ENCODE measurements around the gene CDC42.
A peak's percentile ranks its signal among the peaks of the same experiment; 100 is the strongest.
"Not testable (repeated sequence)": the region's sequence is repeated elsewhere in the genome, so short reads cannot be mapped to it uniquely, and the experiment has no call there.

The CDC42 gene

DNA sequence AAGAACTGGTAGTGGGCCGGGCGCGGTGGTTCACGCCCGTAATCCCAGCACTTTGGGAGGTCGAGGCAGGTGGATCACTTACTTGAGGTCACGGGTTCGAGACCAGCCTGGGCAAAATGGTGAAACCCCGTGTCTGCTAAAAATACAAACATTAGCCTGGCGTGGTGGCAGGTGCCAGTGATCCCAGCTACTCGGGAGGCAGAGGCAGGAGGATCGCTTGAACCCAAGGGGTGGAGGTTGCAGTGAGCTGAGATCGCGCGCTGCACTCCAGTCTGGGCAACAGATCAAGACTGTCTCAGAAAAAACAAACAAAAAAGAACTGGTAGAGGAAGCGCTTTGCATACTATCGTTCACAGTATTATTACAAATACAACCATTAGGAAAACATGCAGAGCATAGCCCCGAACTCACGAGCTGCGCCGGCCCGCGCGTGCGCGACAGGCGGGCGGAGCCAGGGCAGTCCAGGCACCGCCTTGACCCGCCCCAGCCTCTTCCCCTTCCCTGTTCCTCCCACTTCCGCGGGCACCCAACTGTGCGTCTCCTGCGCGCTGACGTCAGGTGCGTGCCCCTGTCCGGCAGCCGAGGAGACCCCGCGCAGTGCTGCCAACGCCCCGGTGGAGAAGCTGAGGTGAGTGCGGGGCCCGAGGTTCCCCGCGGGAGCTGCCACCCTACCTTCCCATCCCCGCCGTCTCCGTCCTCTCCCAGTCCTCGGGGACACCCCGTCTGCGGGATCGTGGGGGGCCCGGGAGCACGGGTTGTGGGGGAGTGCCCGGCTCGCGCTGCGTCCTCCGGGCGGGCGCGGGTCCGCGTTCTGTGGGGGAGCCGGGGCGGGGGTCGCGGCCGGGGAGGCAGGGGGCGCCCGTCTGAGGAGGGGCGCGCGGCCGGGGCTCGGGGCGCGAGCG lies at the start of gene CDC42:
Gene CDC42 (plus strand): TSS at position 595 of the 902 bp plus-strand sequence. CDS start 25,770 bp downstream, outside the sequence.
- DNase-seq = peak; percentile 95

DNA sequence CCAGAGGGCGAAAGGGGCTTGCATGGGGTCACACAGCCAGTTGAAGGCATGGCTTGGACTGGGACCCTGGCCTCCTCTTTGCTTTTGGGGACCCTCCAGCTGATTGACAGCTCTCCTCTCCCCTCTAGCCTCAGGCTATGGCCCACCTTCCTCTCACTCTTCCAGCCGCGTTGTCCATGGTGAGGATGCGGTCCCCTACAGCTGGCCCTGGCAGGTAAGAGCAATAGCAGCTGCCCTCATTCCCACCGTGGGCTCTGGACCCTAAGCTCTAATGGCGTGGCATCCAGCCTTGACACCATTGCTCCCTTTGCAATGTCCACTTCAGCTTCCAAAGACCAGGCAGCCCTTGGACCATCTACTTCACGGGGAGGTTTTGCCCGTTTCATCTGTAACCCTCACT lies 49.6 kb upstream of the CDC42 start:
- DNase-seq = not testable (repeated sequence)

DNA sequence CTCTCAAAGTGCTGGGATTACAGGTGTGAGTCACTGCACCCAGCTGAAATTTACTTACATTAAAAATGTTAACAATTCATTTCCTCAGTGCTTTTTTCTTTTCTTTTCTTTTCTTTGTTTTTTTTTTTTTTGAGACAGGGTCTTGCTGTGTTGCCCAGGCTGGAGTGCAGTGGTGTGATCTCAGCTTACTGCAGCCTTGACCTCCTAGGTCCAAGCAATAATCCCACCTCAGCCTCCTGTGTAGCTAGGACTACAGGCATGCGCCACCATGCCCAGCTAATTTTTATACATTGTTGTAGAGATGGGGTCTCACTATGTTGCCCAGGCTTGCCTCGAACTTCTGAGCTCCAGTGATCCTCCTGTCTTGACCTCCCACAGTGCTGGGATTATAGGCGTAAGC lies 48.5 kb upstream of the CDC42 start:
- DNase-seq = not testable (repeated sequence)

DNA sequence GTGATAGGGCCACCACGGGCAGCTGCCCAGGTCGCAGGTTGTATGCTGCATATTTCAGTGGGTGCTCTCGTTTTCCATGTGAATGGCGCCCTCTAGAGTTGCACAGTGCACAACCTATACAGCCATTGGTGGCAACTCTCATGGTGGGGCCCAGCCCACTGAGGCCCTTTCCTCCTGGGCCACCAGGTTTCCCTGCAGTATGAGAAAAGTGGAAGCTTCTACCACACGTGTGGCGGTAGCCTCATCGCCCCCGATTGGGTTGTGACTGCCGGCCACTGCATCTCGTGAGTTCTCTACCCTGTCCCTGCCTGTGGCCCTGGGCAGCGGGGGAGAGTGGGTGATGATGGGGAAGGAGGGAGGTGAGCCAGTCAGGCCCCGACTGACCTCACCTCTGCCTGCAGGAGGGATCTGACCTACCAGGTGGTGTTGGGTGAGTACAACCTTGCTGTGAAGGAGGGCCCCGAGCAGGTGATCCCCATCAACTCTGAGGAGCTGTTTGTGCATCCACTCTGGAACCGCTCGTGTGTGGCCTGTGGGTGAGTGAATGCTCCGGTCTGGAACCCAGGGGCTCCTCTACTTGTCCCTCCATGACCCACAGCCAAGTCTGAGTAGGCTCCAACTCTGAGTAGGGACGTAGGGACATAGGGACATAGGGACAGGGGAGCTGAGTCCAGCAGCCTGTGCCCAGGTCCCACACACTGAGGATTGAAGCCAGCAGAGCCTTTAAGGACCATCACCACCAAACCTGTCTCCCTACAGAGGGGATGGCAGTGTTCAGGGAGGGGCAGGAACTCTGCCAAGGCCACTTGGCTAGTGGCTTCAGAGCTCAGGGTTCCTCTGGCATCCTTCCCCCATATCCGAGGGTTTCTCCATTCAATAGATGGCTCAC lies 47.0 kb upstream of the CDC42 start:
- not testable (repeated sequence) for DNase-seq

DNA sequence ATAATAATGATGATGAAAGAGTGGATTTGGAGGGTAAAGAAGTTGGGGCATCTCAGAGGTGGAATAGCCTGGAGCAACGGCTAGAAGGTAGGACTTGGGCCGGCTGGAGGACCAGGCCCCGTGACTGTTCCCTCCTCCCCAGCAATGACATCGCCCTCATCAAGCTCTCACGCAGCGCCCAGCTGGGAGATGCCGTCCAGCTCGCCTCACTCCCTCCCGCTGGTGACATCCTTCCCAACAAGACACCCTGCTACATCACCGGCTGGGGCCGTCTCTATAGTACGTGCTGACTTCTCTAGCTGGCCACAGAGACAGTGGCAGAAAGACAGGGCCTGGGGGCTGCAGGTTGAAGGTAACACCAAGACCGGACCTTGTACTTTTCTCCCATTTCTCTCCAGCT lies 45.8 kb upstream of the CDC42 start:
- not testable (repeated sequence) for DNase-seq

DNA sequence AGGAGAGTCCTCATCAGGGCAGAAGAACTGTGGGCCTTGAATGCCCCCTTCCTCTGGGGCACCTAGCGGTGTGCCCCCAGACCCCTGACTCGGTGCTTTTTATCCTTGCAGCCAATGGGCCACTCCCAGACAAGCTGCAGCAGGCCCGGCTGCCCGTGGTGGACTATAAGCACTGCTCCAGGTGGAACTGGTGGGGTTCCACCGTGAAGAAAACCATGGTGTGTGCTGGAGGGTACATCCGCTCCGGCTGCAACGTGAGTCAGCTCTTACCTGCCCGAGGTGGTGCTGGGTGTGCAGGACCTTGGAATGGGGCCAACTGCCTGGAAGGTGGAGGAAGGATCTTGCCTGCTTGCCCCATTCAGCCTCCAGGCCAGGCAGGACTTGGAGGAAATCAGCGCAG lies 45.2 kb upstream of the CDC42 start:
- DNase-seq = not testable (repeated sequence)

DNA sequence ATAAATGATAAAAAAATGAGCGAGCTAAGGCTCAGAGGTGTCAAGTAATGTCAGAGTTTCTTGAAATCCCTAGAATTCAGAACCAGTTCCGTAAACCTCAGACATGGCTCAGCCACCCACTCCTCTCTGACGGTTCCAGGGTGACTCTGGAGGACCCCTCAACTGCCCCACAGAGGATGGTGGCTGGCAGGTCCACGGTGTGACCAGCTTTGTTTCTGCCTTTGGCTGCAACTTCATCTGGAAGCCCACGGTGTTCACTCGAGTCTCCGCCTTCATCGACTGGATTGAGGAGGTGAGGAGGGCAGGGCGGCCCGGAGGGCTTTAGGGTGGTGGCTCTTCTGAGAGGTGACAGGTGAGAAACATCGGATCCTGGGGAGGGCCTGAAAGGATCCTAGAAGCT lies 42.9 kb upstream of the CDC42 start:
- DNase-seq = not testable (repeated sequence)

DNA sequence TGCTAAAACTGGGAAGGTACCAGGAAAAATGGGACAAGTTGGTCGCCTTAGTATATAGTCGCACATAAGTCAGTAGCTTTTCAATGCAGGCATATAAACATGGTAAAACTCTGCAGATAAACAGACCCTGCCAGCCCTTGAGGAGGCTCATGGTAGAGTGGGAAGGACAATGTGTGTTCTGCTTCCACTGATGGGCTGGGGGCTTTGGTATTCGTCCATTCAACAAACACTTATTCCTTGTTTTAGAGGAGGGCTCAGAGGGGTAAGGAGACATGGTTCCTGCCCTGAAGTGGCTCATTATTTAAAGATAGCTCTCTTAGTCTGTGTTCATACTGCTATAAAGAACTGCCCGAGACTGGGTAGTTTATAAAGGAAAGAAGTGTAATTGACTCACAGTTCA lies 39.8 kb upstream of the CDC42 start:
- not testable (repeated sequence) for DNase-seq

DNA sequence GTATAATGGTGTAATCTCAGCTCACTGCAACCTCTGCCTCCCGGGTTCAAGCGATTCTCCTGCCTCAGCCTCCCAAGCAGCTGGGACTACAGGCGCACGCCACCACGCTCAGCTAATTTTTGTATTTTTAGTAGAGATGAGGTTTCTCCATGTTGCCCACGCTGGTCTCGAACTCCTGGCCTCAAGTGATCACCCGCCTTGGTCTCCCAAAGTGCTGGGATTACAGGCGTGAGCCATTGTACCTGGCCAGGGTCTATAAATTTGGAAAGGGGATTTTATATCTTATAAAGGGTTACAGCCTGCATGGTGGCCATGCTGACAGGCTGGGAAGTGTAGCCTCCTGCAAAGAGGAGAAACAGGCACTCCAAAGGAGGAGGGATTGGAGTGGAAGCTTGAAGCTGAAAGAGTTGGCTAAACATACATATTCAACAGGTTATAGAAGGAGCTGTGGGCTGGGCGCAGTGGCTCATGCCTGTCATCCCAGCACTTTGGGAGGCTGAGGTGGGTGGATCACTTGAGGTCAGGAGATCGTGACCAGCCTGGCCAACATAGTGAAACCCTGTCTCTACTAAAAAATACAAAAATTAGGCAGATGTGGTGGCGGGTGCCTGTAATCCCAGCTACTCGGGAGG lies 37.8 kb upstream of the CDC42 start:
- DNase-seq = not testable (repeated sequence)

DNA sequence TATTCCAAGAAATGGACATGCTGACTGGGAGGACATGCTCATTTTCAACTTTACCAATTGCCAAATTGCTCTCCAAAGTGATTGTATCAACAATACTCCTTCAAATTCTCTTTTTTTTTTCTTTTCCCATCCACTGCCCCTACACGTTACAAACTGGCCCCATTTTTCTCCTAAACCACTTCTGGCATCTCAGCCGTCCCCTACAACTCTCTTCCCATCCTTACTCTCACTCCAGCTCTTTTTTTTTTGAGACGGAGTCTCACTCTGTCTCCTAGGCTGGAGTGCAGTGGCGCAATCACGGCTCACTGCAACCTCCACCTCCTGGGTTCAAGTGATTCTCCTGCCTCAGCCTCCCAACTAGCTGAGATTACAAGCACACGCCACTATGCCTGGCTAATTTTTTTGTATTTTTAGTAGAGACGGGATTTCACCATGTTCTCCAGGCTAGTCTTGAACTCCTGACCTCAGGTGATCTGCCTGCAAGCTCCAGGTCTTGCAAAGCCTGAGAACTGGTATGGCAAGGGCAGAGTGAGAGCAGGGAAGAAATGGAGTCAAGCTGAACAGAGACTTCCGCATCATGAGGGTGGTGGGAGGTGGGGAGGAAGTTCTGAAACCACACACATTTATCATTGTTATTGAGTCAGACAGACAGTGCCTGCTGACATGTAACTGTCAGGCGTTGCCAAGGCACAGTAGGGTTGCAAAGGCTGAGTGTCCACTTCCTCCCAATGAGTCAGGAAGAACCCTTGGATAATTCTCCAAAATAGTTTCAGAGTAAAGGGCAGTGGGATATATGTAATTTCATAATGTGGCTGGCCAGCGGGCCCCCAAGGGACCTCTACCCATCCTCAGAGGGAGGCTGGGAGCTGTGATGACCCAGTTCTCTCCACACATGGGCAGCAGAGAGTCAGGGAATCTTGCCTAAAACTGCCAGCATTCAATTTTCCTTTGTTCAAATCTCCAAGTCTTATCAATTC lies 33.6 kb upstream of the CDC42 start:
- DNase-seq = peak; percentile 14

DNA sequence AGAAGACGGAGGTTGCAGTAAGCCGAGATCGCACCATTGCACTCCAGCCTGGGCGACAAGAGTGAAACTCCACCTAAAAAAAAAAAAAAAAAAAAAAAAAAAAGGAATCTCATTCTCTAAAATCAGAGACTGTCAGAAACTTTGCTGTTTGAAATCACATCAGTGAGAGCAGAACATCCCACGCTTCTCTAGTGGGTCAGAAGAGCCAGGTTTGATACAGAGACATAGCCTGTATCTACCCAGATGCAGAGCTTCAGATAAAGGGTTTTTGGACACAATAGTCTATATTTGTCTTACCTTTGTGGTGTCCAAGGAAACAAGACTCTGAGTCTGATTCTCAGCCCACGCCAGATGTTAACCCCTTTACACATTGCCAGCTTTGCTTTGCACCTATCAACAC lies 31.4 kb upstream of the CDC42 start:
- no peak for DNase-seq

DNA sequence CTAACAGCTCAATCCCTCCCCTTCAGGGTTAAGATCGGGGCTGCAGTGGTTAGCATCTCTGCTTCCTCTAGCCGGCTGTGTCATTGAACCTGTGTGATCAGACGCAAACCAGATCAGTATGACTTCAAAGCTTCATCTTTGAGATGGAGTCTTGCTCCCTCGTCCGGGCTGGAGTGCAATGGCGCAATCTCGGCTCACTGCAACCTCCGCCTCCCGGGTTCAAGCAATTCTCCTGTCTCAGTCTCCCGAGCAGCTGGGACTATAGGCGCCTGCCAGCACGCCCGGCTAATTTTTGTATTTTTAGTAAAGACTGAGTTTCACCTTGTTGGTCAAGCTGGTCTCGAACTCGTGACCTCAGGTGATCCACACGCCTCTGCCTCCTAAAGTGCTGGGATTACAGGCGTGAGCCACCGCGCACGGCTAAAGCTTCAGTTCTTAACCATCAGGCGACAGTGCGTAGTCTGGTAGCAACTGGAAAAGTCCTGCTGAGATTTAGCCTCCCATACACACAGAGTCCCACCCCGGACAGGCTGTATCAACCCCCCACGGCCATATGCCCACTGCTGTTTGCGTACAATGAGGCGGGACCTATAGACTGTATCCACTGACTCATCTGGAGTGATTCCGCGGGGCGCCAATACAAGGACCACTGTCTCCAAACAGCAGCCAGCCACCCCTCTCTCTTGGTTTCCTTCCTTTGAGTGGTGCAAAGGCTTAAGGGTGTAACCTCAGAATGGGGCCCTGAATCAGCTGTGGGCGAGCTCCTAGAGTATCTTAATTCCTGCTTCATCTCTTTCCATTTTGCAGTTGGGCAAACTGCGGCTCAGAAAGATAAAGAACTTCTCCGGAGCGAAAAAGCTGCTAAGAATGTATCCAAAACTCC lies 27.8 kb upstream of the CDC42 start:
- peak; percentile 43 for DNase-seq

DNA sequence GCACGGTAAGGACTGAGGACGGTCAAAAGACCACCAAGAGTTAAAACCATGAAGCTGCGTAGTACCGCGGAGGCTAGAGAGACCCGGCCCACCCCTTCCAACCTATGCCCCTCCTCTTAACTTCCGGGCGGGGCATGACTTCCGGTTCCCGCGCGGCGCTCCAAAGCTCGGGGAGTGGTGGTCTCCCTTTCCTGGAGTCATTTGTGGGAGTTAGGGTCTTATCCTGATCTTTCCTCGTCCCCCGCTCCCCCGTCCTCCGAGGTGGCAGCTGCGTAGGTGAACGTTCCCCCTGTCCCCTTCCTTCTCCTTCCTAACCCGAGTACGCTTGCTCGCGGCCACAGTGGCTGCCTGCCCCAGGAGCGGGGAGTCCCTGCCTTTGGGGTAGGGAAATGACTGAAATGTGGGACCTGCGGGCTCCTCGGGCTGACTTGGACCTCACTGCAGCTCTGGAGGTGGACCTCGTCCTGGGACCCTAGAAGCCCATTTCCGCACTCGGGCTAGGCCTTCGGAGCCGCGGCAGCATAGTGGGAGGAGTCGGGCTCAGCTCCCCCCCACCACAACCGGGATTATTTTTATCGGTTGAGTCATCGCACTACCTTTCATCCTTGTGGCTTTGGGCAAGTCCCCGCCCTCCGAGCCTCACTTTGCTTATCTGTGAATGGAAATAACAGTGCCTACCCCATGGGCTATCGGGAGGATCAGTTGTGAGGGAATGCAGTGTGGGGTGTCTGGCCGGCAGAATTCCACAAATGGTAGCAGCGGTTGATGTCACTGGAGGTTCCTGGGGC lies 26.9 kb upstream of the CDC42 start:
- peak; percentile 89 for DNase-seq

DNA sequence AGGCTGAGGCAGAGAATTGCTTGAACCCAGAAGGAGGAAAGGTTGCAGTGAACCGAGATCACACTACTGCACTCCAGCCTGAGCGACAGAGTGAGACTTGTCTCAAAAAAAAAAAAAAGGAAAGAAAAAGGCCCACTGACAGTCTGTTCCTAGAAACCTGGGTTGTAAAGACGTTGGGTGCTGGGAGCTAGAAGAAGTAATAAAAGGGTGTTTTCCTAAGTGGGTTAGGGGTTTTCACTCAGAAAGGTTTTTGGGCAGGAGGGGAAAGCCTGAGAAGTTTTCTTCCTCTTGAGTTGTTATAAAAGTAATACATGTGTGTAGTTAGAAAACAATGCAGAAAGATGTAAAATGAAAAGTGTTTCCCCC lies 25.6 kb upstream of the CDC42 start:
- no peak for DNase-seq

DNA sequence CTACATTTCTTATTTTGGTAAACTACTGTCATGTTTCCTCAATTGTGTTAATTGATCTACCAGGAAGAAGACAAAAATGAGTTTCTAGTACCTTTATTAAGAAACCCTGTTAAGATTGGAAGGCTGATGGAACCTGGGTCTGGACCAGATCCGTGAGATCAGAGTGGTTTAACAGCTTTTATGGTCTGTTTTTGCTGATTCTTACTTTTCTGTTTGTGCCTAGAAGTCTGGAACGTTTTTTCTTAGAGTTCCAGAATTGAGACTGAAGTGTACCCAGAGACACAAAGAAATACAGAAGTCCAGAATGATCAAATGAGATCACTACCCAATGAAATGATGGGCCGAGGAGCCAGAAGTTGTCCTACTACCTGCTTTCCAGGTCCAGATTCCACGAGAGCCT lies 22.5 kb upstream of the CDC42 start:
- DNase-seq = no peak

DNA sequence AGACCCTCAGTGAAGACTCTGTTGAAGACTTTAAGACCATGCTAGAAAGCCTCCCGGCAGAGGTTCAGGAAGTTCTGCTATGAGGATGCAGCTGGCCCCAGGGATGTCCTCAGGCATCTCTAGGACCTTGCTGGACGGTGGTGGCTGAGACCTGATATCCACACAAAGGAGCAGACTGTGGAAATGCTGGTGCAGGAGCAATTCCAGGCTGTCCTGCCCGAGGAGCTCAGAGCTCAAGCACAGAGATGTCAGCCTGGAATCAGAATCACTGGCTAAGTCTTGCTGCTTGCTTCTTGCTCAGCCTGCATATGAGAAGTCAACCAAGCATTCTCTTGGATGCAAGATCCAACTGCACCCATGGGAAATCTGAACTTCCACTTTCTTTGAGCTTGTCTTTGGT lies 22.0 kb upstream of the CDC42 start:
- DNase-seq = no peak

DNA sequence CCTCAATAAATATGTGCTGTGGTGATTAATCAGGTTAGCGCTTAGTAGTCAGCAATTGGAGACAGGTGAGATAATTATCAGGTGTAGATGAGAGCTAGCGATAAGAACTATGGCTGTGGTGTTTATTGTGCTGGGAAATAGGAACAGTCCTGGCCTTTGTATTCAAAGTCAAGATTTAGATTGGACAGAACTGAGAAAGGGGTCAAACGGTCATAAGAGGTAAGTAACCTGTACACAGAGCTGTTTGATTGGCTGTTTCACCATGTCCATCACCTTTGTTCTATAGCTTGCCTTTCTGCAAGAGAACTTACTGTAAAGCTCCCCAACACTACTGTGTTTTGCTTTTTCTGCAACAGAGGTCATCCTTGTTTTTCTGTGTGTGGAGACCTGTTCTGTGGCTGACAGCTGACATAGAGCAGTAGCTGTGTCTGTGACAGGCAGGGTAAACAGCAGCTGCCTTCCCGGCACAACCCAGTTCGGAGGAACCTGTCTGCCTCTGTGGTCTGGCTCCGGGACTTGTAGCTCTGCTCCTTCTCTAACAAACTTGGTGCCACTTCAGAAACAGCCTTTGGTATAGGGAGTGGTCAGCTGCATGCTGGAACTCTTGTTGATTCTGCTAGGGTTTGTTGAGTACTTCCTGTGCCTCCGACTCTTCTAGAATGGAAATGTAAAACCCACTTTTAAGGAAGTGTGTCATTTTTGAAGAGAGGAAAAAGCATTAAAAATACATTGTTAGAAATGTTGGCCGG lies 21.1 kb upstream of the CDC42 start:
- DNase-seq = no peak

DNA sequence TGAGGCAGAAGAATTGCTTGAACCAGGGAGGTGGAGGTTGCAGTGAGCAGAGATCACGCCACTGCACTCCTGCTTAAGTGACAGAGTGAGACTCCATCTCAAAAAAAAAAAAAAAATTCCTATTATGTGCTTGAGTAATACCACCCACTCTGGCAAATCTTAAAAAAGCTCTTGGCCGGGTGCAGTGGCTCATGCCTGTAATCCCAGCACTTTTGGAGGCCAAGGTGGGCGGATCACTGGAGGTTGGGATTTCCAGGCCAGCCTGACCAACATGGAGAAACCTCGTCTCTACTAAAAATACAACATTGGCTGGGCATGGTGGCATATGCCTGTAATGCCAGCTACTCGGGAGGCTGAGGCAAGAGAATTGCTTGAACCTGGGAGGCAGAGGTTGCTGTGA lies 17.7 kb upstream of the CDC42 start:
- not testable (repeated sequence) for DNase-seq

DNA sequence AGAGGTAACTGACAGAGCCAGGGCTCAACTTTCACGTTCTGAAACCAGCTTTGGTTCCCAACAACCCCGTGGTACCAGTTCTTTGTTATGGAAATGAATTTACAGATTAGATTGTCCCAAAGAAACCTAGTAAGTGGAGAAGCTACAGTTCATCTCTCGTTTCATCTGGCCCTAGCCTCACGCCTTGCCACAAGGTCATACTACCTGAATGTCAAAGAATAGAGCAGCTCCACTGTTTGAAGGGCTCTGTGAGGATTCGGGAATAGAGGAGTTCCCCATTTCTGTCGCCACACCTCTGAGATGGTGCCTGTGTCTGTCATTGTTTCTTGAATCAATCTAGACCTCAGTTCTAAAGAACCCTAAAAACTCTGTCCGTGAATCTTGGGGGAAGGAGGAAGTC lies 15.0 kb upstream of the CDC42 start:
- DNase-seq = no peak

All from NCI-H2227 treated with DMSO at 0.1 percent for 48 hours (cell line).